ENCODE measurements around the gene RASGEF1C.

RASGEF1C gene

DNA sequence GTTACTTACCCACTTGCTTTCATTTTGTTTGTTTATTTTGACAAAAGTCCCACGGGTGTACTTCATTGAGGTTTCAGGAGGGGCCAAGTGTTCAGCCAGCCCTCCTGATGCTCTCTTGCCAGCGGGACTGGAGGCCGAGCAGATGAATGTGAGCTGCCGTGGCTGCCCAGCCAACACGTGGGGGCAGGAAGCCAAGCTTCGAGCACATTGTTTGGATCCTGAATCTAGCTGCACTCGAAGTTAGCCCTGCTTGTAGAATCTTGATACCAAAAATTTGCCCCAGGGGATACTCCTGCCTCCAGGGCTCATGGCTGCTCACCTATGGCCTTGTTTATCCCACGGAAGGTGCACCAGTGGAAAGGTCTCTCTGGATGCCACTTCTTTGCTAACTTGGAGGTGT is 49.3 kb downstream of the RASGEF1C start:
- DNase-seq: no peak

DNA sequence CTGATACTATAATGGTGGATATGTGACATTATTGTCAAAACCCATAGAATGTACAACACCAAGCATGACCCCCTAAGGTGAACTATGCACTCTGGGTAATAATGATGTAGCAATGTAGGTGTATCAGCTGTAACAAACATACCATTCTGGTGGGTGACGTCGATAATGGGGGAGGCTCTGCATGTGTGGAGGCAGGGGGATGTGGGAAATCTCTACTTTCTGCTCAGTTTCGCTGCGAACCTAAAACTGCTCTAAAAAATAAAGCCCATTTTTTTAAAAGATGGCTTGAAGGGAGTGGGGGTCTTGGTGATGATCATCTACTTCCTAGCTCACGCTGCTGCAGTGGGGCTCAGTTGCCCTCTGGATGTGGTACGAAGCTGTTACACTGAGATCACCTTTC is 51.1 kb downstream of the RASGEF1C start:
- DNase-seq: no peak

- DNase-seq: no peak
Observed at GRCh38 chr5:180156141-180156540, 52.9 kb downstream of the RASGEF1C start.

DNA sequence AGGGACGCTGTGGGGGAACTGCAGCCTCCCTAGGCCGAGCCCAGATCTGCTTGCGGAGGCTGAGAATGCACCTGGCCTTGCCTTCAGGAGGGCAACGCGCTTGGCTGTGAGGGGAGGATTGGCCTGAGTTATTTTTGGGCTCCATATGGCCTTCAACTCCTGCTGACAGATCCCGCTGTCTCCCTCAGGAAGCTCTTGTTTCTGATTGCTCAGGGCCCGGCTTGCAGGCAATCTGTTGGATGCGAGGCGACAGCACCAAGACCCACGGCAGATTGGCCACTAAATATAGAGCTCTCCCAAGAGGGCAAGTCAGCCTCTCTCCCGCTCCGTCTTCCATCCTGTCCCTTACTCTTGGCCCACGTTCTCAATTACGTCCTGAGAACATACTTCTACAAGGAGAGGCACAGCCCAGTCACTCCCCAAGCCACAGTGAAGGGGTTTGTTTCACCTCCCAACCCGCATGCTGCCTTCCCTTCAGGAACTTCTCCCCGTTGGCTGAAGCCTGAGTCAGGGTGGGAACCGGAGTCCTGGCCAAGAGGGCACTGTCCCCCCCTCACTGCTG is 53.6 kb downstream of the RASGEF1C start:
- no peak for DNase-seq

DNA sequence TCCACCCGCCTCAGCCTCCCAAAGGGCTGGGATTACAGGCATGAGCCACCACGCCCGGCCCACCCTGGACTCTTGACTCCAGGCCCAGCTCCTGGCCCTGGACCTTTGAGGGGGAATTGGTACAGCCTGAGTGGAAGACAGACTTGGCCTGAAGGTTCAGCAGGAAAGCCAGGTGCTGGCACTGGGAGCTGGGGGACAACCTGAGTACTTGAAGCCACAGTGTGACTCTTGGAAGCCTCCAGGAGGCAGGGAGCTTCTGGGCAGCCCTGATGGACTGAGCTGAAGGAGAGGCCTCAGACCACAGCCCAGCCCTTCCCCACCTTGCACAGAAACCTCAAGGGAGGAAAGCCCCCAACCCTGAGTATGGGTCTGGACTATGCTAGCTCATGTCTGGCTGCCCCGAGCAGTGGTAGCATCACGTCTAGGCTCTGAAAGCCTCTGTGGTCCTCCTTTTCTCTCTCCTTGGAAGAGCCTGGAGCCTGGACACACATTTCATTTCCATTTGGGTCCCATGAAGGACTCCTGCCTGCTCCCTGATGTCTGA is 54.1 kb downstream of the RASGEF1C start:
- no peak for DNase-seq

GRCh38 chr5:180153991-180154390 is 55.0 kb downstream of the RASGEF1C start:
- no peak for DNase-seq

DNA sequence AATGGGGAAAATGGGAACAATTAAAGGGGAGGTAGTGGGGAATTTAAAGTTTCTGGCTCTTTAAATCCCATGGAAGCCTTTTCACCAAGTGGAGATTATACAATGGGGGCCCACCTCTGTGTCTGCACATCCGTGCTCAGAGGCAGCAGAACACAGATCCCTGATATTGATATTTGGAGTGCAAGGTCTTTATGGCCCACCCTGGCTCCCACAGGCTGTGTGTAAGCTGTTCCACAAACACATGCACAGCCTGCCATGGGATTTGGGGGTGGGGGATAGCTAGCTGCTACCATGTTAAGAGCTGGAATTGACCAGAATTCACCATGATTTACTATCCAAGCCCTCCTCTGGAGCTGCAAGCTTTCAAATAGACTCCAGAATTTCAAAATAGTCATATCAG is 55.9 kb downstream of the RASGEF1C start:
- DNase-seq: no peak

GRCh38 chr5:180143656-180144364 is 65.2 kb downstream of the RASGEF1C start:
- DNase-seq: no peak

DNA sequence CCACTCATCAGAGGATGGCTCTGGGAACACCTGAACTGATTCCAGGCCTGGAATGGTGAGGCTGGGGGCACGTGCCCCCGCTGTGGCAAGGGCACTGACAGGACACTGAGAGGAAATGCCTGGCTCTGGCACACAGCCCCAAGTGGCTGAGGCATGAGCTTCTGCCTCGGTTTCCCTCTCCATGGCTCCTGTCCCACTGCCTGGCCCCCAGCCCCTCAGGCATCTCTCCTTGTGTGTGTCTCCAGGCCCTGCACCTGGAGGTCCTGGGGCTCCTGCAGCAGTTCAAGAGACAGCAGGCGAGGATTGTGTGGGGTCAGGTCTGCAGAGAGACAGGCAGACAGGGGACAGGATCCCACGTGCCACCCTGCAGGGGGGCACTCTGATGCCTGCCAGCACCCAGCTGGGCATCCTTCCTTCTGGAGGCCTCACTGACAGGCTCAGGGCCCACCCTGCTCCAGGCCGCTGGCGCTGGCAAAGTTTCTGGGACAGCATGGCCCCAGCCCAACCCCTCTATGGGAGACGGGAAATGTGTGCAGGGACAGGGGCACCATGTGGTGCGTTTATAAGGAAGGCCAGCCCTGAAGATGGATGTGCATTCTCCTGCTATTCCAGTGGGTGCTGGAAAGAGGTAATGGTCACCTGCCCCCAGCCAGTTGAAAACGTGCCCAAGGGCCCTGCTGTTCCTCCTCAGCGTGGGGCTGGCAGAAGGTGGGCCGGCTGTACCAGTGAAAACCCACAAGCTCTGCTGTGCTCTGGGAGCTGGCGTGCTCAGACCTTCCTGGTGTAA is 66.0 kb downstream of the RASGEF1C start:
- no peak for DNase-seq

DNA sequence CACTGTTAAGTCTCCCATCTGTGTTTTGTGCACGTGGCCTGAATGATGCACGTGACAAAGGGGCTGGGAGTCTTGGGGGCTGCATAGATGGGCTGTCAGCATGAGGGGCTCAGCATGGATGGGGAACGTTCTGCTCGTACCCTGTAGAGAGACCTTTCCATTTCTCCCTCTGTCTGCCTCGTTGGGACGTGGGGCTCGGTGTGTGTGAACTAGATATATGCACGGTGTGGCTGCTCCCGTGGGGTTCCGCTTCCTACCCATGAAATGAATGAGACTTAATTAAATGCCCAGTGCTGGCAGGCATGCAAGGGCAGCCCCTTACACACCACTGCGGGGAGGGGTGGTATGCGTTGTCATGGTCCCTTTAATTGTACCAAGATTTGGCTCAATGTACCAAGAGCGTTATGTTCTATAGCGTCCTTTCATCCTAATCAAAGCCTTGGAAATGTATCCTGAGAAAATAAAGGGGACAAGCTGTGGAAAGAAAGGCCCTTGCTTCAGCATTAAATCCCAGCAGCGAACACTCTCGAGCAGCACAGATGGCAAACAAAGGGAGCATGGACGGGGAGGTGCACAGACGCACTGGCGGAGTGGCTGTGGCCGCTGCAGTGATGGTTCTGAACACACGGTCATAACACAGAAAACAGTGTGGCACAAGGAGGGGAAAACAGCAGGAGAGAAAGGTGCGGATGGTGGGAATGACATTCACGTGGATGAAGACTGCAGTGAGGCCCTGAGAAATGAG is 66.8 kb downstream of the RASGEF1C start:
- DNase-seq: no peak

- DNase-seq: no peak
Observed at GRCh38 chr5:180141068-180141660, 67.8 kb downstream of the RASGEF1C start.

DNA sequence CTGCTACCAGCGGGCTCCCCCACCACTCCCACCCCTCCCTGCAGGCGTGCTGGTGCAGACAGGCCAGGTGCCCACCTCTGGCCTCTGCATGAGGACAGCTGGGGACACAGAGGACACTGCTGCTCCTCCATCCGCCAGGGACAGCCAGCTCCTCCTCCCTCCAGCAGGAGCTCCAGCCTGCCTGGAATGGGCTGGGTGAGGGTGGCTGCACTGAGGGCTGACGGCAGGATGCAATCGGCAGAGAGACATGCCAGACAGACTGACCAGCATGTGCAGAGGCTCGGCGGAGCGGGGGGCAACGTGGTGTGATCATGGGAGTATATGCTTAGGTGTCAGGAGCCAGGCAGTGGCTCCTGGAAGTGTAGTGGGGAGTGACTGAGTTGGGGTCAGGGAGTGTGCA is 68.4 kb downstream of the RASGEF1C start:
- DNase-seq: no peak

DNA sequence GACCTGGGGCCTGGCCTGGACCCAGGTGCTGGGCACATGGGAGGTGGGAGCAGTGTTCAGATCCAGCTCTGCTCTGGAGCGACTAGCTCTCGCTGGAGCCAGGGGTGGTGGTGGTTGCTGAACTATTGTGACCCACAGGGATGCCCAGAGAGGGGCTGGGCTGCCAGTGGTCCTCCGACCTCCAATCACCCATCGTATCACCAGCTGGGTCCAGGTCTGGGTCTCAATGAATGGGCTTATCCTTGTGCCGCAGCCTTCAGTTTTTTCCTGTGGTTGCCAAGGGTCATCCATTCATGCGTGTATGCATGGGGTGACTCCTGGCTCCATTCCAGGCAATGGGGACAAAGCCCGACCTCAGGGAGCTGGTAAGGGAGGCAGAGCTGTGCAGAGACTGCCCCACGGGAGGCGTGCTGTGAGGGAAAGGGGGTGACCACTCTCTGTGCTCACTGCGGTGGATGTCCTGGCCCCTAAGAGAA is 68.9 kb downstream of the RASGEF1C start:
- DNase-seq: no peak

DNA sequence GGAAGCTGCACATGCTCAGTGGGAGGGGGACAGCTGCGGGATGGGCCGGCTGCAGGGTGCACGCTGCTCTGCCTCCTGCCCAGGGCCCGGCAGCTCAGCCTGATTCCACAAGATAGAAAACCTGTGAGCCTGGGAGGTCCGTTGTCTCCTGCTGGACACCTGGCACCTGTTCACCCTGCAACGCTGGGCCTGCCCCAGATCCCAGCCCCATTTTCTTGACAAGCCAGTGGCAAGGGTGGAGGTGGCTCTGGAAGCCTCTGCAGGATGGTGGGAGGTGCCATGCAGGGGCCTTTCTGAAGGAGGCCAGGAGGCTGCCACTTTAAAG is 69.3 kb downstream of the RASGEF1C start:
- no peak for DNase-seq

GRCh38 chr5:180138976-180139730 is 69.9 kb downstream of the RASGEF1C start:
- no peak for DNase-seq

DNA sequence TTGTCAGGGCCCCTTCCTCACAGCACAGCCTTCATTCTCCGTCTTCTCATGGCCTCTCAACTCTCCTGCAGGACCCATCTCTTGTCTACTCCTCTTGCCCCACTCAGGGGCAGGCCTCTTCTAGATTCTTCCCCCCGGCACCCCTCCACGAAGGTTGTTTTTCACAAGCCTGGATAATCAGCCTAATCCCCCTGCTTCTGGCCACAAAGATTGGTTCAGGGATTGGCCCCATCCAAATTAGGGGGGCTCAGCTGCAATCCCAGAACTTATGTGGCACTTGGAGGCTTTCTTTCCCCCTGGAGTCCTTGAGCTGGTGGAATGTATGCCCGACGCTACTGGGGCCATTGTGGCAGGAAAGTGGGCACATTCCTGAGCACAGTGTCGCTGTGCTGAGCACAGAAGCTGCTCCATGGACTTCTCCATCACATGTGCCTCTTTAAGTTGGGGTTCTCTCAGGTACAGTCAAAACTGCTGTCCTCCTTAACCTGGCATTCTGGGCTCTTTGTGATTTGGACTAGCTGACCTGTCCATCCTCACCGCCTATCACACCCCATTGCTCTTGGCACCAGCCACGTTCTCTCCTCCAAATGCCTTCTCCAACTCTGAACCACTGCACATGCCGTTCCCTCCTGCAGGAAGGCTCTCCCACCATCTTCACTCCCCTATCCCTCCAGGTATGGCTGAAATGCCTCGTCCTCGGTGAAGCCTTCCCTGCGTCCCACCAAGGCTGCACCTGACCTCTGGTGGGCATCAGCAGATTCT is 70.6 kb downstream of the RASGEF1C start:
- no peak for DNase-seq

- DNase-seq: no peak
Observed at GRCh38 chr5:180137401-180138213, 71.4 kb downstream of the RASGEF1C start.

GRCh38 chr5:180136630-180137381 is 72.2 kb downstream of the RASGEF1C start:
- DNase-seq: no peak

- no peak for DNase-seq
Observed at GRCh38 chr5:180135967-180136629, 72.9 kb downstream of the RASGEF1C start.

Data from stimulated activated CD8-positive, alpha-beta memory T cell treated with anti-CD3 and anti-CD28 coated beads, Interleukin-4, amount 100 ng/mL, for 48 hours (primary cell).